H9 (cell line): ENCODE results near the gene CPA2. TPM values are rescaled to one million over a fixed set of nuclear protein-coding genes. Genes with fewer than 3 reads are reported as not detected.

ENCODE experiments used
- DNase-seq: peaks from one replicate; pipeline ENCODE4 v3.0.0-alpha.2; 2017
- H2AFZ ChIP-seq: one replicate; pipeline ENCODE4 v1.6.1; 2013; ENCODE audit warnings: mild to moderate bottlenecking, low read length, control low read depth, moderate library complexity
- H2AK5ac ChIP-seq: 2 replicates; pipeline ENCODE4 v1.6.1; 2013; ENCODE audit warnings: low read length, control low read depth, mixed read lengths; ENCODE audit not compliant: insufficient read length
- H2BK120ac ChIP-seq: one replicate; pipeline ENCODE4 v1.6.1; 2013; ENCODE audit warnings: low read depth, mild to moderate bottlenecking, low read length, control low read depth, inconsistent platforms; ENCODE audit not compliant: poor library complexity, severe bottlenecking
- H2BK12ac ChIP-seq: 2 replicates; pipeline ENCODE4 v1.6.1; 2013; ENCODE audit warnings: low read length, control low read depth, mixed read lengths, low read depth; ENCODE audit not compliant: insufficient read length
- H2BK15ac ChIP-seq: 2 replicates; pipeline ENCODE4 v1.6.1; 2013; ENCODE audit warnings: low read depth, low read length, control low read depth
- H2BK20ac ChIP-seq: one replicate; pipeline ENCODE4 v1.6.1; 2013; ENCODE audit warnings: low read depth, mild to moderate bottlenecking, low read length, control low read depth, inconsistent platforms; ENCODE audit not compliant: poor library complexity, severe bottlenecking
- H2BK5ac ChIP-seq: 2 replicates; pipeline ENCODE4 v1.6.1; 2013; ENCODE audit warnings: low read length, control low read depth, mixed read lengths; ENCODE audit not compliant: insufficient read length
- H3K14ac ChIP-seq: 2 replicates; pipeline ENCODE4 v1.6.1; 2013; ENCODE audit warnings: low read length, control low read depth; ENCODE audit not compliant: insufficient read depth
- H3K18ac ChIP-seq: 2 replicates; pipeline ENCODE4 v1.6.1; 2013; ENCODE audit warnings: low read depth, mild to moderate bottlenecking, mixed read lengths, low read length, control low read depth; ENCODE audit not compliant: insufficient read length
- H3K23ac ChIP-seq: 2 replicates; pipeline ENCODE4 v1.6.1; 2013; ENCODE audit warnings: low read length, control low read depth, mixed read lengths, low read depth; ENCODE audit not compliant: insufficient read length
- H3K23me2 ChIP-seq: 2 replicates; pipeline ENCODE4 v1.6.1; 2013; ENCODE audit warnings: low read depth, mild to moderate bottlenecking, mixed read lengths, low read length, control low read depth; ENCODE audit not compliant: insufficient read length, poor library complexity, severe bottlenecking
- H3K27ac ChIP-seq: 2 replicates; pipeline ENCODE4 v1.5.1; 2013; ENCODE audit warnings: low read length, control low read depth, mixed read lengths, low read depth; ENCODE audit not compliant: insufficient read length
- H3K27me3 ChIP-seq: 2 replicates; pipeline ENCODE4 v1.6.1; 2013; ENCODE audit warnings: low read length, control low read depth, inconsistent platforms; ENCODE audit not compliant: insufficient read depth
- H3K4ac ChIP-seq: 2 replicates; pipeline ENCODE4 v1.6.1; 2013; ENCODE audit warnings: low read depth, mild to moderate bottlenecking, control low read depth, inconsistent platforms, low read length, moderate library complexity
- H3K4me1 ChIP-seq: 2 replicates; pipeline ENCODE4 v1.6.1; 2013; ENCODE audit warnings: low read length, control low read depth, inconsistent platforms; ENCODE audit not compliant: insufficient read depth
- H3K4me2 ChIP-seq: 2 replicates; pipeline ENCODE4 v1.6.1; 2013; ENCODE audit warnings: low read length, control low read depth, mixed read lengths; ENCODE audit not compliant: insufficient read length, insufficient read depth
- H3K56ac ChIP-seq: 2 replicates; pipeline ENCODE4 v1.6.1; 2013; ENCODE audit warnings: low read depth, mild to moderate bottlenecking, mixed read lengths, low read length, control low read depth; ENCODE audit not compliant: insufficient read length
- H3K79me1 ChIP-seq: 2 replicates; pipeline ENCODE4 v1.6.1; 2013; ENCODE audit warnings: low read depth, mild to moderate bottlenecking, moderate library complexity, low read length, control low read depth, inconsistent platforms; ENCODE audit not compliant: insufficient read depth, poor library complexity, severe bottlenecking
- H3K79me2 ChIP-seq: 2 replicates; pipeline ENCODE4 v1.6.1; 2013; ENCODE audit warnings: low read length, control low read depth, inconsistent platforms; ENCODE audit not compliant: insufficient read depth
- H3K9ac ChIP-seq: 2 replicates; pipeline ENCODE4 v1.6.1; 2013; ENCODE audit warnings: low read length, control low read depth, mixed read lengths; ENCODE audit not compliant: insufficient read length; ENCODE audit errors: extremely low read depth
- H3K9me3 ChIP-seq: one replicate; pipeline ENCODE4 v1.6.1; 2013; ENCODE audit warnings: low read depth, low read length, inconsistent platforms; ENCODE audit not compliant: control insufficient read depth
- H3T11ph ChIP-seq: one replicate; pipeline ENCODE4 v1.6.1; 2013; ENCODE audit warnings: mild to moderate bottlenecking, low read length, control low read depth, inconsistent platforms
- H4K20me1 ChIP-seq: one replicate; pipeline ENCODE4 v1.6.1; 2013; ENCODE audit not compliant: control insufficient read depth, insufficient read length, insufficient read depth
- H4K5ac ChIP-seq: 2 replicates; pipeline ENCODE4 v1.6.1; 2013; ENCODE audit warnings: low read depth, mild to moderate bottlenecking, mixed read lengths, low read length, control low read depth; ENCODE audit not compliant: insufficient read length
- H4K8ac ChIP-seq: replicated peaks from 2 replicates; pipeline ENCODE4 v1.6.1; 2013; ENCODE audit warnings: low read length, control low read depth, mixed read lengths, low read depth; ENCODE audit not compliant: insufficient read length
- H4K91ac ChIP-seq: 2 replicates; pipeline ENCODE4 v1.6.1; 2013; ENCODE audit warnings: low read depth, mild to moderate bottlenecking, moderate library complexity, mixed read lengths, low read length, control low read depth; ENCODE audit not compliant: insufficient read length
- H3K27ac Mint-ChIP-seq, 3 experiments: 2 replicates in 2 of 3; 3 replicates in 1 of 3; pipeline ENCODE4 v1.8.0; 2020 to 2021; ENCODE audit warnings: mixed read lengths in 3 of 3, mild to moderate bottlenecking in 1 of 3, moderate library complexity in 1 of 3
- H3K27me3 Mint-ChIP-seq: 2 replicates; pipeline ENCODE4 v1.8.0; 2021; ENCODE audit warnings: low read depth, mild to moderate bottlenecking, moderate library complexity, mixed read lengths
- H3K36me3 Mint-ChIP-seq, 3 experiments: 2 replicates in 2 of 3; 3 replicates in 1 of 3; pipeline ENCODE4 v1.8.0; 2020 to 2021; ENCODE audit warnings: low read depth in 3 of 3, mixed read lengths in 3 of 3; ENCODE audit not compliant: insufficient read depth in 1 of 3
- H3K4me1 Mint-ChIP-seq, 2 experiments: 2 replicates each; pipeline ENCODE4 v1.8.0; 2020; ENCODE audit warnings: mixed read lengths in 2 of 2
- H3K4me3 Mint-ChIP-seq, 2 experiments: 2 replicates in 1 of 2; 3 replicates in 1 of 2; pipeline ENCODE4 v1.8.0; 2020 to 2021; ENCODE audit warnings: mild to moderate bottlenecking in 2 of 2, mixed read lengths in 2 of 2, moderate library complexity in 1 of 2
- H3K9me3 Mint-ChIP-seq, 2 experiments: 2 replicates in 1 of 2; 3 replicates in 1 of 2; pipeline ENCODE4 v1.8.0; 2020; ENCODE audit warnings: mild to moderate bottlenecking in 2 of 2, mixed read lengths in 2 of 2, moderate library complexity in 1 of 2
- CTCF ChIP-seq: fragments of 200-600 bp; sonication (generic); conservative IDR thresholded peaks from 3 replicates; pipeline ENCODE4 v1.8.0; 2021; ENCODE audit warnings: antibody characterized with exemption, mild to moderate bottlenecking
- WGBS: extraction: QIAGEN DNeasy Blood & Tissue Kit; methylation state at CpG from one replicate; pipeline ENCODE4 v1.1.7; 2013; ENCODE audit warnings: missing lambda C conversion rate, low lambda C conversion rate, mixed read lengths; ENCODE audit not compliant: insufficient read length; ENCODE audit errors: extremely low coverage; 5-methylcytosine and 5-hydroxymethylcytosine counted together
- total RNA-seq: library from RNA; stranded (reverse); gene quantifications from 2 replicates; pipeline ENCODE4 v1.2.1, GENCODE V29; 2021

Gene CPA2
- total RNA-seq, 1 experiment from 2014 or later, result not detected

- H3K9me3 ChIP-seq, result no peaks in the 10 kb centered on the region
- Mint-ChIP-seq H3K9me3 (no peaks in the 10 kb centered on the region), H3K4me3 (no peak overlapping the region), H3K27ac (no peak overlapping the region), H3K27me3 (peaks cover 1% of the 10 kb centered on the region; the same call in 1 of the 2 replicates), H3K36me3 (no peaks in the 10 kb centered on the region), H3K4me1 (no peaks in the 10 kb centered on the region)
- H3K4me2 ChIP-seq, result no peak overlapping the region
- H3K56ac ChIP-seq, result no peak overlapping the region
- H2BK12ac ChIP-seq, result no peak overlapping the region
- H3K14ac ChIP-seq, result no peak overlapping the region
- H2BK15ac ChIP-seq, result no peak overlapping the region
- no CpG with 5 or more reads among the region's 8 CpGs for WGBS
- TF ChIP-seq CTCF, result no peak
- H3K23me2 ChIP-seq, result no peaks in the 10 kb centered on the region
- DNase-seq, result no peak
- H2BK20ac ChIP-seq, result no peak overlapping the region
- no peak overlapping the region for H3K9ac ChIP-seq
- no peak overlapping the region for H4K91ac ChIP-seq
- no peak overlapping the region for H3K4ac ChIP-seq
- no peak overlapping the region for H2AFZ ChIP-seq
- H4K8ac ChIP-seq, result no peak overlapping the region
- H3K27me3 ChIP-seq, result no peaks in the 10 kb centered on the region
- no peak overlapping the region for H2AK5ac ChIP-seq
- no peak overlapping the region for H2BK120ac ChIP-seq
- H3K27ac ChIP-seq, result no peak overlapping the region
- H3K18ac ChIP-seq, result no peak overlapping the region
- H3K4me1 ChIP-seq, result no peaks in the 10 kb centered on the region
- H4K5ac ChIP-seq, result no peak overlapping the region
- H3K23ac ChIP-seq, result no peak overlapping the region
- H2BK5ac ChIP-seq, result no peak overlapping the region
- H3K79me1 ChIP-seq, result no peaks in the 10 kb centered on the region
- no peaks in the 10 kb centered on the region for H3K79me2 ChIP-seq
- no peaks in the 10 kb centered on the region for H4K20me1 ChIP-seq
- no peak overlapping the region for H3T11ph ChIP-seq
These were observed 34.9 kb downstream of the CPA2 start for GRCh38 chr7:130301501-130302020.
